Measurements from ENCODE around the gene AP5S1. TPM values are rescaled to one million over a fixed set of nuclear protein-coding genes. Genes with fewer than 3 reads are reported as not detected.

AP5S1 gene
- total and polyA plus RNA-seq, 2 donors from 2014 or later, result 16.0 to 19.5 TPM

DNA sequence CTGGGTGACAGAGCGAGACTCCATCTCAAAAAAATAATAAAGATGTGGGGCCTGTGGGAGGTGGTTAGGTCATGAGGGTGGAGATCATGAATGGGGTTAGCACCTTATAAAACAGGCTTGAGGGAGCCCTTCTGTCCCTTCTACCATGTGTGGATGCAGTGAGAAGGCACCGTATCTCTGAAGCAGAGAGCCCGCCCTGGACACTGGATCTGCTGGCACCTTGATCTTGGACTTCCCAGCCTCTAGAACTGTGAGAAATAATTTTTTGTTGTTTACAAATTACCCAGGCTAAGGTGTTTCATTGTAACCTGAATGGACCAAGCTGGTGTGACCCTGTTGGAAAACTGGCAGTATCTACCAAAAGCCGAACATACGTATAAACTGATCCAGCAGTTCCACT, 53.2 kb downstream of the AP5S1 start:
- no peaks in the 10 kb centered on the region for H3K27me3 ChIP-seq (ENCODE audit: control insufficient read depth, insufficient read depth, low read length)
- no peak overlapping the region for H3K4me3 ChIP-seq (ENCODE audit: low read length in 3 of 3)
- H3K27ac ChIP-seq (ENCODE audit: low read depth in 2 of 2, low read length in 2 of 2), result no peak overlapping the region
- peaks cover 0 to 16% (median 8%) of the 10 kb centered on the region in 3 donors for H3K36me3 ChIP-seq (ENCODE audit: control insufficient read depth in 2 of 3, insufficient read depth in 3 of 3, low read length in 3 of 3)
- no peak overlapping the region for H3K9ac ChIP-seq (ENCODE audit: low read length in 3 of 3)
- intact Hi-C loops (cut with DNase I), result no loop called here
- H3K9me3 ChIP-seq (ENCODE audit: control insufficient read depth in 2 of 3, insufficient read depth in 1 of 3, low read length in 3 of 3), result no peaks in the 10 kb centered on the region
- no peaks in the 10 kb centered on the region for H3K4me1 ChIP-seq (ENCODE audit: control insufficient read depth in 2 of 3, insufficient read depth in 2 of 3, low read depth in 1 of 3, low read length in 3 of 3)
- TF ChIP-seq, protein P1, sequence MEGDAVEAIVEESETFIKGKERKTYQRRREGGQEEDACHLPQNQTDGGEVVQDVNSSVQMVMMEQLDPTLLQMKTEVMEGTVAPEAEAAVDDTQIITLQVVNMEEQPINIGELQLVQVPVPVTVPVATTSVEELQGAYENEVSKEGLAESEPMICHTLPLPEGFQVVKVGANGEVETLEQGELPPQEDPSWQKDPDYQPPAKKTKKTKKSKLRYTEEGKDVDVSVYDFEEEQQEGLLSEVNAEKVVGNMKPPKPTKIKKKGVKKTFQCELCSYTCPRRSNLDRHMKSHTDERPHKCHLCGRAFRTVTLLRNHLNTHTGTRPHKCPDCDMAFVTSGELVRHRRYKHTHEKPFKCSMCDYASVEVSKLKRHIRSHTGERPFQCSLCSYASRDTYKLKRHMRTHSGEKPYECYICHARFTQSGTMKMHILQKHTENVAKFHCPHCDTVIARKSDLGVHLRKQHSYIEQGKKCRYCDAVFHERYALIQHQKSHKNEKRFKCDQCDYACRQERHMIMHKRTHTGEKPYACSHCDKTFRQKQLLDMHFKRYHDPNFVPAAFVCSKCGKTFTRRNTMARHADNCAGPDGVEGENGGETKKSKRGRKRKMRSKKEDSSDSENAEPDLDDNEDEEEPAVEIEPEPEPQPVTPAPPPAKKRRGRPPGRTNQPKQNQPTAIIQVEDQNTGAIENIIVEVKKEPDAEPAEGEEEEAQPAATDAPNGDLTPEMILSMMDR (IDR thresholded peaks at IDR 0.05; ENCODE audit: borderline replicate concordance, extremely low read depth, insufficient read depth), result no peak
- no peak for FAIRE-seq
- DNase-seq, result no peak

DNA sequence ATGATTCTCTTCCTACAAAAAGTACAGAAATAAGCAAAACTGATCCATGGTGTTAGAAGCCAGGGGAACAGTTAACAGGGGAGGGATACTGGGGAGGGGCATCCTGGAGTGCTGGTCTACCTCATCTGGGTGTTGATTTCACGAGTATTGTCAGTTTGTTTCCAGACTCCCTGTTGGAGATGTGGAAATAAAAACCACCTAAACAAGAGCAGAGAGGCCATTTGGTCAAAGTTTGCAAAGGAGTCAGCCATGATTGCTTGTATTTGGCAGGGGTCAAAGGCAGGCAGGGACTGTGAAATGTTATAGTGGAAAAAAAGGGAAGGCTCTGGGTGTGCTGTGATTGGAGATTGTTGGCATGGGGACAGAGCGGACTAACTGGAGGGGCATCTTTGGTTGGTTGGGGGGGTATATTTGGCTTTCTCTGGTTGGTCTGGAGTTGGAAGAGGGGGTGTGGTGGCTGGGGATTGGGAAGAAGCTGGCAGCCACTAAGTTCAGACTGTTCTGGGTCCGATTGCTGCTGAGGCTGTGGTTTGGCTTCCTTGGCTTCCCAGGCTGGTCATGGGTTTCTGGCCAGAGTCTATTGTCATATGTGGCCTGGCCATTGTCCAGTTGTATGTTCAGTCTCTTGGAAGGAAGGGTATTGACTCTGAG, 54.0 kb downstream of the AP5S1 start:
- Histone ChIP-seq H3K4me3 (ENCODE audit: low read length in 3 of 3) (no peak overlapping the region), H3K9ac (ENCODE audit: low read length in 3 of 3) (no peak overlapping the region), H3K27me3 (ENCODE audit: control insufficient read depth, insufficient read depth, low read length) (no peaks in the 10 kb centered on the region), H3K4me1 (ENCODE audit: control insufficient read depth in 2 of 3, insufficient read depth in 2 of 3, low read depth in 1 of 3, low read length in 3 of 3) (no peaks in the 10 kb centered on the region), H3K36me3 (ENCODE audit: control insufficient read depth in 2 of 3, insufficient read depth in 3 of 3, low read length in 3 of 3) (peaks cover 0 to 16% (median 8%) of the 10 kb centered on the region in 3 donors), H3K27ac (ENCODE audit: low read depth in 2 of 2, low read length in 2 of 2) (no peak overlapping the region), H3K9me3 (ENCODE audit: control insufficient read depth in 2 of 3, insufficient read depth in 1 of 3, low read length in 3 of 3) (no peaks in the 10 kb centered on the region)
- TF ChIP-seq, protein P1 (IDR thresholded peaks at IDR 0.05; ENCODE audit: borderline replicate concordance, extremely low read depth, insufficient read depth), result no peak
- FAIRE-seq (no peak), DNase-seq (no peak)
- intact Hi-C loops (cut with DNase I), result no loop called here

DNA sequence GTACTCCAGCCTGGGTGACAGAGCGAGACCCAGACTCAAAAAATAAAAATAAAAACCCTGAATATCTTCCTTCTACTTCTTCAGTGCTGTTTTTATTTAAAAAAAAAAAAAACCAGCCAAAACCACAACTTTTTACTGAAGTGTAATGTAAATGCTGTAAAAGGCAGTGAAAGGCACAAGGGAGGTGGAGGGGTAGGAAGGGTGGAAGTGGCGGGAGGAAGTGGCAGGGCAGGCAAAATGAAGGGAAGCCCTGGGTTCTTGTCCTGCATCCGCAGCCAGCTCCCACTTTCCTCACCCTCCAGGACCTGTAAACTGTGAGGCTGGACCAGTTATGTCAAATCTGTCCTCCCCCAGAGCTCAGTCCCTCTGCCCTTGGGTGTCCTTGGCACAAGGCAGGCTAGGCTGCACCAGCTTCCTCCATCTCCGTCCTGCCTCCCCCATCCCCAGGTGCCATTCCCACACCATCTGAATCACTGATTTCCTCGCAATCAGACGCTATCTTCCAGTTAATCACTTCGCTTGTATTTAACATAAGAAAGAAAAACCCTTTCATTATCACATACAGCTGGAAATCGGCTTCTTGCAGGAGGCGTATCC, 55.1 kb downstream of the AP5S1 start:
- TF ChIP-seq, protein P1 (IDR thresholded peaks at IDR 0.05; ENCODE audit: borderline replicate concordance, extremely low read depth, insufficient read depth), result no peak
- intact Hi-C loops (cut with DNase I), result no loop called here
- Histone ChIP-seq H3K27ac (ENCODE audit: low read depth in 2 of 2, low read length in 2 of 2) (no peak overlapping the region), H3K9me3 (ENCODE audit: control insufficient read depth in 2 of 3, insufficient read depth in 1 of 3, low read length in 3 of 3) (no peaks in the 10 kb centered on the region), H3K4me3 (ENCODE audit: low read length in 3 of 3) (no peak overlapping the region), H3K36me3 (ENCODE audit: control insufficient read depth in 2 of 3, insufficient read depth in 3 of 3, low read length in 3 of 3) (peaks cover 0 to 16% (median 8%) of the 10 kb centered on the region in 3 donors), H3K27me3 (ENCODE audit: control insufficient read depth, insufficient read depth, low read length) (no peaks in the 10 kb centered on the region), H3K4me1 (ENCODE audit: control insufficient read depth in 2 of 3, insufficient read depth in 2 of 3, low read depth in 1 of 3, low read length in 3 of 3) (no peaks in the 10 kb centered on the region), H3K9ac (ENCODE audit: low read length in 3 of 3) (no peak overlapping the region)
- FAIRE-seq (no peak), DNase-seq (no peak)

All from kidney (tissue), 14 donors.